PC-9 (cell line): ENCODE measurements around the gene IL22RA2.
"Not testable (repeated sequence)": the region's sequence is repeated elsewhere in the genome, so short reads cannot be mapped to it uniquely, and the experiment has no call there.

Experiments
- EZH2 ChIP-seq: fragments of 200-600 bp; sonication (generic); IDR thresholded peaks from 2 replicates; pipeline ENCODE4 v1.8.0; 2017; ENCODE audit warnings: antibody characterized with exemption, low read depth
- TF ChIP-seq, protein P1 (sequence below): fragments of 200-600 bp; sonication (generic); conservative IDR thresholded peaks from 2 replicates; pipeline ENCODE4 v1.6.1; 2017; ENCODE audit warnings: mixed run types, antibody characterized with exemption, mild to moderate bottlenecking, moderate library complexity

DNA sequence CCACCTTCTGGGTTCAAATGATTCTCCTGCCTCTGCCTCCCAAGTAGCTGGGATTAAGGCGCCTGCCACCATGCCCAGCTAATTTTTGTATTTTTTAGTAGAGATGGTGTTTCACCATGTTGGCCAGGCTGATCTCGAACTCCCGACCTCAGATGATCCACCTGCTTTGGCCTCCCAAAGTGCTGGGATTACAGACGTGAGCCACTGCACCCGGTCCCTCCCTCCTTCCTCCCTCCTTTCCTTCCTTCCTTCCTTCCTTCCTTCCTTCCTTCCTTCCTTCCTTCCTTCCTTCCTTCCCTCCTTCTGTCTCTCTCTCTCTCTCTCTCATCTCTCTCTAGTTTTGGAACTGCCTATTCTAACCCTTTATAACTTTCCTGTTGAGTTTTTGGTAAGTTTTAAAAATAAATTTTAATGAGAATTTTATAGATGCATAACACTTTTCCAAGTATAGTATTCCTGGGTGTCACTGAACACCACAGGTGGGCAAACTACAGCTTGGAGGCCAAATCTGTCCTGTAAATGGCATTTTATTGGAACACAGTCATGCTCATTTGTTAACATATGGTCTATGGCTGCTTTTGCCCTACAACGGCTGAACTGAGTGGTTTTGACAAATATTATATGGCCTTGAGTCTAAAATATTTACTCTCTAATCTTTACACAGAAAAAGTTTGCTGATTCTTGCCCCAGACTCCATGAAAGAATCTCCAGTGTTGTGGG lies 66.2 kb downstream of the IL22RA2 start:
- TF ChIP-seq, protein P1, sequence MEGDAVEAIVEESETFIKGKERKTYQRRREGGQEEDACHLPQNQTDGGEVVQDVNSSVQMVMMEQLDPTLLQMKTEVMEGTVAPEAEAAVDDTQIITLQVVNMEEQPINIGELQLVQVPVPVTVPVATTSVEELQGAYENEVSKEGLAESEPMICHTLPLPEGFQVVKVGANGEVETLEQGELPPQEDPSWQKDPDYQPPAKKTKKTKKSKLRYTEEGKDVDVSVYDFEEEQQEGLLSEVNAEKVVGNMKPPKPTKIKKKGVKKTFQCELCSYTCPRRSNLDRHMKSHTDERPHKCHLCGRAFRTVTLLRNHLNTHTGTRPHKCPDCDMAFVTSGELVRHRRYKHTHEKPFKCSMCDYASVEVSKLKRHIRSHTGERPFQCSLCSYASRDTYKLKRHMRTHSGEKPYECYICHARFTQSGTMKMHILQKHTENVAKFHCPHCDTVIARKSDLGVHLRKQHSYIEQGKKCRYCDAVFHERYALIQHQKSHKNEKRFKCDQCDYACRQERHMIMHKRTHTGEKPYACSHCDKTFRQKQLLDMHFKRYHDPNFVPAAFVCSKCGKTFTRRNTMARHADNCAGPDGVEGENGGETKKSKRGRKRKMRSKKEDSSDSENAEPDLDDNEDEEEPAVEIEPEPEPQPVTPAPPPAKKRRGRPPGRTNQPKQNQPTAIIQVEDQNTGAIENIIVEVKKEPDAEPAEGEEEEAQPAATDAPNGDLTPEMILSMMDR = not testable (repeated sequence)
- TF ChIP-seq EZH2 = not testable (repeated sequence)
